HG02885 (cell line): ENCODE data around the gene RAB27A.

ENCODE experiments used
- ATAC-seq: cut with Tn5 transposase; IDR thresholded peaks from one replicate; pipeline ENCODE4 v1.9.1; 2021; ENCODE audit warnings: mild to moderate bottlenecking; ENCODE audit not compliant: unreplicated experiment, poor library complexity

The RAB27A gene

DNA sequence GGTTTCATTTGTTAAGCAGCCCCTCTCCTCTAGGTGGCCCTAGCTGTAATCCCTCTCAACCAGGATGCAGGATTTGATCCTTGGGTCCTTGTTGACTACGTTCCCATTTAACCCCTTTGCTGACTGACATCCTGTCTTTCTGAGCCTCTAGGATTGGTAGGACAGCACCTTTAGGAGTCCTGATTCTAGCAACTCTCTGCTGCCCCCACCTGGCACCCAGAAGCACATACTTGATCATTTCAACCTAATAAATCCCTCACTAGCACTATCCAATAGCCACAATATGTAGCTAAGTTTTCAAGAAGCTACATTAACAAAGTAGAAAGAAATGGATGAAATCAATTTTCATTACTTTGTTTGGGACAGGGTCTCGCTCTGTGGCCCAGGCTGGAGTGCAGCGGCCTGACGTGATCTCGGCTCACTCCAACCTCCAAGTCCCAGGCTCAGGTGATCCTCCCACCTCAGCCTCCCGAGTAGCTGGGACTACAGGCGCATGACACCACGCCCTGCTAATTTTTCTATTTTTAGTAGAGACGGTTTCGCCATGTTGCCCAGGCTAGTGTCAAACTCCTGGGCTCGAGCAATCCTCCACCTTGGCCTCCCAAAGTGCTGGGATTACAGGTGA lies 121.2 kb downstream of the RAB27A start:
- peak; percentile 95 for ATAC-seq

GRCh38 chr15:55164284-55164683 lies 125.3 kb downstream of the RAB27A start:
- no peak for ATAC-seq
